Measurements from ENCODE around the gene TMEM201. TPM values are rescaled to one million over a fixed set of nuclear protein-coding genes. Genes with fewer than 3 reads are reported as not detected.

Gene TMEM201
- total and polyA plus RNA-seq, 2 of the 4 experiments (the other 2 are of a cell fraction), result 1.3 to 8.7 TPM

DNA sequence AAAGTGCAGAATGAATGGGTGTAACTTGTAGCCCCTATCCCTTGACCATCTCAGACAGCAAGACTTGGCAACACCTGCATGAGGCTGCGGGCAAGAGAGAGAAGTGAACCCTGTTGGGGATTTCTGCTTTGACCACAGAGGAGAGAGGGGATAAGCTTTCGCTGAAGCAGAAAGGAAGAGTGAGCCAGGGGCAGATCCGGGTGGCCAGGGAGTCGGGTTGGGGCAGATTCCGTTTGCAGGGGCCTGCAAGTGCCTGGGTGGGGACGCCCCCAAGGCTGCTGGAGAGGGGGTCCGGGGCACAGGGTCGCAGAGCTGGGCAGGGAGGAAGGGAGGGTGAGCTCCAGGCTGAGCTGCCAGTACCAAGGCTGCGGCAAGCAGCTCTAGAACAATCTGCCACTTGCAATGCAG, 37.5 kb downstream of the TMEM201 start:
- H3K4me2 ChIP-seq (ENCODE audit: low read depth, low read length), result no peak overlapping the region
- no peaks in the 10 kb centered on the region for H3K9me3 ChIP-seq (ENCODE audit: control insufficient read depth, insufficient read depth, low read length)
- peaks cover 4% of the 10 kb centered on the region; the same call in 1 of the 2 replicates for H3K27me3 ChIP-seq (ENCODE audit: control insufficient read depth, insufficient read depth, low read length)
- peak overlapping the region; percentile 36 for H2AFZ ChIP-seq (replicated peaks; ENCODE audit: low read length, poor library complexity)
- POLR2A ChIA-PET (ENCODE audit: unreplicated experiment), result no interaction called here
- no peak for ATAC-seq (ENCODE audit: low read depth)
- WGBS, 2 experiments (ENCODE audit: extremely low coverage in 2 of 2, insufficient read length in 1 of 2), result no CpG with 5 or more reads among the region's 9 CpGs
- DNase-seq, result no peak
- no peak overlapping the region for H4K91ac ChIP-seq (ENCODE audit: insufficient read depth, low read depth, low read length)
- no peaks in the 10 kb centered on the region for H3K4me1 ChIP-seq (ENCODE audit: control insufficient read depth, insufficient read depth, low read length)
- no peak overlapping the region for H3K14ac ChIP-seq (replicated peaks; ENCODE audit: low read depth, low read length)
- TF ChIP-seq USF2 (IDR thresholded peaks at IDR 0.05; ENCODE audit: low read depth, low read length) (no peak), RCOR1 (IDR thresholded peaks at IDR 0.05; ENCODE audit: insufficient replicate concordance, low read length) (no peak), MXI1 (IDR thresholded peaks at IDR 0.05; ENCODE audit: borderline replicate concordance, low read depth, low read length) (no peak), POLR2A (IDR thresholded peaks at IDR 0.05; ENCODE audit: low read depth, low read length) (no peak), RFX5 (IDR thresholded peaks at IDR 0.05; ENCODE audit: low read depth, low read length) (no peak), SMC3 (IDR thresholded peaks at IDR 0.05; ENCODE audit: low read depth, low read length) (no peak)
- TF ChIP-seq, protein P1, sequence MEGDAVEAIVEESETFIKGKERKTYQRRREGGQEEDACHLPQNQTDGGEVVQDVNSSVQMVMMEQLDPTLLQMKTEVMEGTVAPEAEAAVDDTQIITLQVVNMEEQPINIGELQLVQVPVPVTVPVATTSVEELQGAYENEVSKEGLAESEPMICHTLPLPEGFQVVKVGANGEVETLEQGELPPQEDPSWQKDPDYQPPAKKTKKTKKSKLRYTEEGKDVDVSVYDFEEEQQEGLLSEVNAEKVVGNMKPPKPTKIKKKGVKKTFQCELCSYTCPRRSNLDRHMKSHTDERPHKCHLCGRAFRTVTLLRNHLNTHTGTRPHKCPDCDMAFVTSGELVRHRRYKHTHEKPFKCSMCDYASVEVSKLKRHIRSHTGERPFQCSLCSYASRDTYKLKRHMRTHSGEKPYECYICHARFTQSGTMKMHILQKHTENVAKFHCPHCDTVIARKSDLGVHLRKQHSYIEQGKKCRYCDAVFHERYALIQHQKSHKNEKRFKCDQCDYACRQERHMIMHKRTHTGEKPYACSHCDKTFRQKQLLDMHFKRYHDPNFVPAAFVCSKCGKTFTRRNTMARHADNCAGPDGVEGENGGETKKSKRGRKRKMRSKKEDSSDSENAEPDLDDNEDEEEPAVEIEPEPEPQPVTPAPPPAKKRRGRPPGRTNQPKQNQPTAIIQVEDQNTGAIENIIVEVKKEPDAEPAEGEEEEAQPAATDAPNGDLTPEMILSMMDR (conservative IDR thresholded peaks at IDR 0.05; ENCODE audit: low read depth, low read length), result no peak
- TF ChIP-seq, protein P2, sequence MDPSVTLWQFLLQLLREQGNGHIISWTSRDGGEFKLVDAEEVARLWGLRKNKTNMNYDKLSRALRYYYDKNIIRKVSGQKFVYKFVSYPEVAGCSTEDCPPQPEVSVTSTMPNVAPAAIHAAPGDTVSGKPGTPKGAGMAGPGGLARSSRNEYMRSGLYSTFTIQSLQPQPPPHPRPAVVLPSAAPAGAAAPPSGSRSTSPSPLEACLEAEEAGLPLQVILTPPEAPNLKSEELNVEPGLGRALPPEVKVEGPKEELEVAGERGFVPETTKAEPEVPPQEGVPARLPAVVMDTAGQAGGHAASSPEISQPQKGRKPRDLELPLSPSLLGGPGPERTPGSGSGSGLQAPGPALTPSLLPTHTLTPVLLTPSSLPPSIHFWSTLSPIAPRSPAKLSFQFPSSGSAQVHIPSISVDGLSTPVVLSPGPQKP (IDR thresholded peaks at IDR 0.05; ENCODE audit: borderline replicate concordance, low read depth, low read length), result no peak
- dilution Hi-C loops (cut with HindIII; ENCODE audit: low sequenced_read_pairs, unreplicated experiment) (no loop called here), in situ Hi-C loops (cut with MboI; ENCODE audit: low sequenced_read_pairs) (no loop called here), intact Hi-C loops (cut with micrococcal nuclease) (no loop called here)
- no peak overlapping the region for H3K9ac ChIP-seq (ENCODE audit: low read depth, low read length)
- no peak overlapping the region for H4K5ac ChIP-seq (ENCODE audit: low read depth, low read length)
- no peak overlapping the region for H2BK120ac ChIP-seq (ENCODE audit: low read depth, low read length)
- H2BK15ac ChIP-seq (ENCODE audit: low read depth, low read length), result no peak overlapping the region
- no peak overlapping the region for H3K4me3 ChIP-seq (ENCODE audit: insufficient read depth, low read depth, low read length)
- CTCF ChIA-PET, result interaction anchor here (0.6 to 1.0 kb wide), 4 partner anchors 65 to 242 kb away, joined by 3 read pairs; no protein-coding TSS in a partner anchor
- H3K56ac ChIP-seq (ENCODE audit: extremely low read depth, insufficient read depth, low read length), result no peak overlapping the region
- no peak overlapping the region for H3K18ac ChIP-seq (ENCODE audit: low read depth, low read length)
- no peak overlapping the region for H3K4ac ChIP-seq (ENCODE audit: low read depth, low read length)
- no peak overlapping the region for H2BK5ac ChIP-seq (ENCODE audit: low read depth, low read length, poor library complexity, severe bottlenecking)
- H2AK5ac ChIP-seq (ENCODE audit: low read depth, low read length), result no peak overlapping the region
- no peaks in the 10 kb centered on the region for H3K79me1 ChIP-seq (ENCODE audit: low read depth in 1 of 2, low read length in 2 of 2)
- H2BK20ac ChIP-seq (ENCODE audit: low read depth, low read length), result no peak overlapping the region
- no peak overlapping the region for H3K27ac ChIP-seq (ENCODE audit: insufficient read depth, low read length)
- no peaks in the 10 kb centered on the region for H3K9me1 ChIP-seq (ENCODE audit: insufficient read depth, low read length)
- BruUV-seq (replicated peaks), result no TSS peak
- no peak overlapping the region for H3K23ac ChIP-seq (ENCODE audit: low read depth, low read length)
- H4K8ac ChIP-seq (ENCODE audit: low read depth in 2 of 2, low read length in 2 of 2), result no peak overlapping the region
- no peaks in the 10 kb centered on the region for H3K36me3 ChIP-seq (ENCODE audit: control insufficient read depth, insufficient read depth, low read length)
- H4K20me1 ChIP-seq (ENCODE audit: insufficient read depth, low read length), result no peaks in the 10 kb centered on the region
- H2AK9ac ChIP-seq (replicated peaks; ENCODE audit: low read depth, low read length, poor library complexity), result no peak overlapping the region

Data from IMR-90 (cell line).